Hindlimb muscle (tissue), 1 donor: ENCODE data around the gene NEDD4L. TPM values are rescaled to one million over a fixed set of nuclear protein-coding genes. Genes with fewer than 3 reads are reported as not detected.

Experiments
- DNase-seq: peaks from one replicate; pipeline ENCODE4 v3.0.0-alpha.2; 2013
- polyA plus RNA-seq: library from polyadenylated mRNA; unstranded; fragments of 120-200 nt; gene quantifications from one replicate; pipeline ENCODE4 v1.2.1, GENCODE V29; 2013; ENCODE audit not compliant: insufficient read length

NEDD4L gene
- polyA plus RNA-seq, 1 donor, result 45.4 TPM

DNA sequence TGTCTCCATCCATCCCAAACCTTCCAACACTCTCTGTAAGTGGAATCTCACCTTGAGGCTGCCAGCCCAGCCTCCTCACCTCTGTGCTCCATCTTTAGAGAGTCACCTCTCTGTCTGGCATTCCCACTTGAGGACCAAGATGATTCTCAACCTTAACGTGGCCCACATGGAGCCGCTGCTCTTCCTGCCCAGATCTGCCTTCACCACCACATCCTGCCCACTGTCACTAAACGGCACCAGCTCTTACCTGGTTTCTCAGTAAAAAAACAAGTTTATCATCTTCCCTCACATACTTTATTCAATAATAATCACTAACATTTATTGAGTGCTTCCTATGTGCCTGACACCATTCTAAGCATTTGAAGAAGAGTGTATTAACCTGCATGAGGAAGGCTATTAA is 80.4 kb downstream of the NEDD4L start:
- DNase-seq, result no peak

DNA sequence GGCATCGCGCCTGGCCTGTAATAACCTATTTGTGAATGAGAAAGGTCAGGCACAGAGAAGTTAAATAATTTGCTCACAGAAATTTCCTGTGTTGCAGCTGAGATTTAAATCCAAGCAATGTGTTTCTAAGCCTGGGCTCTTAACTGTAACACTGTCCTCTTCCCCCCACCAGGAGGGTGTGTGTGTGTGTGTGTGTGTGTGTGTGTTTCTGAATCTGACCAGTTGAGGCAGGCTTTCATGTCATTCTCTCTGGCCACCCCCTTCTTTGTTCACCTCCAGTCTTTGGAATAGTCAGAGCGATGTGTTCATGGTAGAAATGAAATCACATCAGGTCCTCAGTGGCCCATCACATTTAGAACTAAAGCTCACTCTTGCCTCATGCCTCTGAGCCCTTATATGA is 81.2 kb downstream of the NEDD4L start:
- no peak for DNase-seq

DNA sequence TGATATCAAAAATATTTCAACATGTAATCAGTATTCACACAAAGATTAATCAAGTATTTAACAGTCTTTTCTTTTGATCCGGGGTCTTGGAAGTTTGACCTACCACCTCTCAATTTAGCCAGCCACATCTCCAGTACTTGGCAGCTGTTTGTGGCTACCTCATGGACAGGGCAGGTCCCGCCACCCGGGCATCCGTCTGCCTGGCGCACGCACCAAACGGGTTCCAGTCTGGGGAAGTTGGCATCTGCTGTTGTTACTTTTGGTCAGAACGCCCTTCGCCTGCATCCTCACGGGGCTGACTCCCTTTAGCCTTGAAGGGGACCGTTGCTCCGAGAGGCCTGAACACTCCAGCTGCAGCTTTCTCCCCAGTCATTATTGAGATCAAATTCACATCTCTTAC is 81.7 kb downstream of the NEDD4L start:
- no peak for DNase-seq

DNA sequence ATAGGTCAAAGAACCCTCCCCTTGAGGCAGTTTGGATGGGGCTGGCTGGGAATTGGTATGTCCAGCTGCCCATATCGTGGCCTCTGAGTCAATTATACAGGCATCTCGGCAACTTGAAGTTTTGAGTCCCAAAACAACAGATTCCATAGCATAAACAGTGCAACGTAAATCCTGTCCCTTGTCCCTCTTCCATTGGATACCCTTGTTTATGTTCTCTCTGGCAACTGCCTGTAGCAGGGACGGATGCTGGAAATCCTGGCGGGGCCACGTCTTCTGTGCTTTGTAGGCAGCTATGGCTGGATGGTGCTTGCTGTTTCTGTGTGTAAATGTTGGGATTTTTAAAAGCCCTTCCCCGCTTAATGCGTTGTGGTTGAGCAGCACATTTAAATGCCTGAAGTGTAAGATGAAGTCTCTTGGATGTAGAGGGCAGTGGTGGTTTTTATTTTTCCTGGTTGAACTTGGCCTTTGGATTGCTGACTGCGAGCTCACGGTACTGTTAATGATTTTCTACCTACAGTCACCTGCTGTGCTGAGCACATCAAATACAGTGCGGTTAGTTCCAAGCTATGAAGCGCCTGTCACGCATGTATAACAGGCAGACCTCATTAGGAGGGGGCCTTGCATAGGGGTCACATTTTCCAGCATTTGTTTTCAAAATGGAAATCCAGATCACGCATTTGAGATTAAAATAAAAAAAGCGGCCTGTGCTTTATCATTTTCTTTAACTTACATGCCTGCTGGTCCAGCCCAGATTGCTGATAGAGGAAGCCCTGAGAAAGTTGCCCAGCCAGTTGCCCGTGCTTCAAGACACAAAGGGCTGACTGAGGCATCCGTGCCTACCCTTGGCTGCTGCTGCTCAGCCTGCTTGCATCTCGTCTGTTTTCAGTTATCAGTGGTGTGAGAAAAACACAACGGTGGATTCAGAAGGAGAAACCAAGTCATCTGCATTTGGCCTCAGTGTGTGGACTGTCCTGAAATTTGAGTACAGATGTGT is 84.7 kb downstream of the NEDD4L start:
- DNase-seq, result no peak

DNA sequence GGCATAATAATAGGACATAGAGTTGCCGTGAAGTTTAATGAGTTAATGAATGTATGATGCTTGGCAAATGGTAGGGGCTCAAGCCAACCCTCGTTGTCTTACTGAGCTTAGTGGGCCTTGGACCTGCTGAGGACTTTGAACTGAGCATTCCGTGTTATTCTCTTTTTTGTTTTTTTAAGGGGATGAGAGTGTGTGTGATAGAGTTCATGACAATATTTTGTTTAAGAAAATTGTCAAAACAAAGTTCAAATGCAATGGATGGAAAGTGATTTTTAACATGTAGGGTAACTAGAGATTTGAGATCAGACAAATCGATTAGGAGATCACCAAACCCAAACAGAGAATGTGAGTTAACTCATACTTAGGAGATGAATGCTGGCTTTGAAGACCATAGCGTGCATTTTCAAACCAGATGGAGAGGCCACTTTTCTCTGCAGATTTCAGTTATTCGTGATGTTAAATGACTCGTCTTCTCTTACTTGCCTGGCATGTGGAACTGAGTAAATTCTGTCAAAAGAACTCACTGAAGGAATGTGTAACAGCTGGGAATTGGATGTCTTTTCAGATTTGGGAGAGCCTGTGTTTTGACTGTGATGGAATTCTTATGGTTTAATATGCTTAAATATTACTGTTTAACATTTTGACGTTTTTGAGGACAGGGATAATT is 88.7 kb downstream of the NEDD4L start:
- DNase-seq, result no peak

DNA sequence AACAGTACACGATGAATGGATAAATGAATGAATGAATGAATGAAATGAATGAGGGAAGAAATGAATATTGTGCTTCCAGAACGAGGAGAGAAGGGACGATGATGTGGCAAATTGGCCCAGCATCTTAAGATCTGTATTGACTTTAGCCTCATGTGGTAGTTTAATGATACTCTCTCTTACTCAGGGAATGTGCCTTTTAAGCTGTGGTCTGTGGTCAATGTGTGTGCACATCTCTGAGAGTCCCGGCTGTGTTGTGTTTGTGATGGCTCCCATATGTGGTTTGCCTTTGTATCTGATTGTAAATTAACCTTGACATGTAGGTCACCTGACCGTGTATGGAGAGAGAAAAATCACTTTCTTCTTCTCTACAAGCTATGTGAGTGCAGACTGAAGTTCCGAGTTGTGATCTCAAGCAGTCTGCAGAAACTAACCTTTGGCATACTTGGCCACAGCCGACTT is 91.2 kb downstream of the NEDD4L start:
- DNase-seq, result no peak

DNA sequence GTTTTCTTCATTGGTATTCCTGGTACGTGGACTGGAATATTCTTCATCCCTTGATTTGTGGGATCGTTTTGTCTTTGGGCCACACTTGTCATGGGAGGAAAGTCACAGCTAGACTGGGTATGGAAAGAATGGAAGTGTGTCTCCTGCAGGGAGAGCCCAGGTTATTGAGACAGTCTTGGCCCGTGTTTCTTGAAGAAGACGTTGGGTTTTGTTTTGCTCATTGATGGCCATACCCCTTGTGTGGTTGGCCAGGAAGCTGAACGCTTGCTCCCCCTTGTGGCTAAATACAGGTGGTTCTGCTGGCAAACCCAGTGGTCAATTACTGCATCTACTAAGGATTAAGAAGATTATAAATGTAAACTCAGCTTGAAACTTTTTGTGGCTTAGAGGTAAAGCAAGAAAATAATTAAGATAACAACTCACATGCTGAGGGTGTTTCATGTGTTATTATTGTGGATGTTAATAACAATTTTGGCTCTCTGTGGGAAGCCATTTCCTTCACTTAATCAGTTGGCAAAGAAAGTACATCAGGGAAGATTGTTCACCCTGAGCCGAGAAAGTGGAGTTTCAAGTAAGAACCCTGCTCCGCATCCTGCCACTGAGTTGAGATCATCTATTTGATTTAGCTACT is 91.8 kb downstream of the NEDD4L start:
- DNase-seq, result peak; percentile 27

DNA sequence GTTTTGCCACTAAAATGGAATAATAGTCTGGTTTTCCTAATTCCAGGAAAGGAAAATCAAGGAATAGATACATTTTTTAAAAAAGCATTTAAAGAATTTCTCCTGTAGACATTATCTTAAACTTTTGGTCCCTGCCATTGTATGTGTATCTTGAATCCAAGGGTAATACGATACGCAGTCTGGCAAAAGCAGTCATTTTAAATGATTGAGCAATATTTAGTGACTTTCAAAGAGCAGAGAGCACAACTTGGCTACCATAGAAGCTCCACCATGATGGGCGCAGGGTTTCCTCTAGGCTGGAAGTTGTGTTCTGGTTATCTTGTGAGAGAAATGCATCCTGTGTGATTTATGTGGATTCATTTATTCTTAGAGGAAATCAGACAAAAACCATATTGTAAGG is 92.9 kb downstream of the NEDD4L start:
- no peak for DNase-seq

DNA sequence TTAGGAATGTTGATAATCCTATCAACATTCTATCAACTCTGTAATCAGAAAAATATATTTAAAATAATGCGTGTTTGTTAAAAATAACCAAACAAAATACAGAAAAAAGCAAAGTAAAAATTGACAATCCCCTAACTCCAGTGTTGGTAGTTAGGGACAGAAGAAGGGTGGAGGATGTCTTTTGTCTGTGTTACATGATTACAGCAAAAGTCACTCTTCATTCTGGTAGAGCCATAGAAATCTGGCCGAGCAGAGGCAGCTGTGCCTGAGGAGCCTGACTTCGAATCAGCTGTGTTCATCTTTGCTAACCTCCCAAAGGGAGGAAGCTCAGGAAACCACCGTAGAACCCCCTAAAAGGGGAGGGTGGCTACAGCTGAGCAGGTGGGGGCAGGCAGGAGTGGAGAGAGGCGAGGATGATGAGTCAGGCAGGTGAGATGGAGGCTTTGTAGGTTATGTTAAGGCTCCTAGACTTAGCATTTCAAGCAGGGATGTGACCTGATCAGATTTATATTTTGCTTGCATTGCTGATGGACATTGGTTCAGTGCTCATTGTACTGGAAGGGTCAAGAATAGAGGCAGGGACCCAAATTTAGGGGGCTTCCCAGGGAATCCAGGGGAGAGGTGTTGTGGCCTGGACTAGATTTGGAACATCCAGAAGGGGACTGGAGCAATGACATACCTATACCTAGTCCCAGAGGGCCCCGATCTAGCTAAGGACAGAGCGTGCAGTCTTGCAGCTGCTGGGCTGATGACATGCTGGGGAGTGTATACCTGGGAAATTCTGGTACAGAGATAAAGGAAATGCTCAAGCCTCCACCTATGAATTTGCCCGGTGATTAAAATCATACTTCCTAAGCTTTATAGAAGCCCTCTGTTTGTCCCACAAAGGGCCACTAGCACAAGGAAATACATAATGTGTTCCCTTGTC is 95.7 kb downstream of the NEDD4L start:
- DNase-seq, result no peak

DNA sequence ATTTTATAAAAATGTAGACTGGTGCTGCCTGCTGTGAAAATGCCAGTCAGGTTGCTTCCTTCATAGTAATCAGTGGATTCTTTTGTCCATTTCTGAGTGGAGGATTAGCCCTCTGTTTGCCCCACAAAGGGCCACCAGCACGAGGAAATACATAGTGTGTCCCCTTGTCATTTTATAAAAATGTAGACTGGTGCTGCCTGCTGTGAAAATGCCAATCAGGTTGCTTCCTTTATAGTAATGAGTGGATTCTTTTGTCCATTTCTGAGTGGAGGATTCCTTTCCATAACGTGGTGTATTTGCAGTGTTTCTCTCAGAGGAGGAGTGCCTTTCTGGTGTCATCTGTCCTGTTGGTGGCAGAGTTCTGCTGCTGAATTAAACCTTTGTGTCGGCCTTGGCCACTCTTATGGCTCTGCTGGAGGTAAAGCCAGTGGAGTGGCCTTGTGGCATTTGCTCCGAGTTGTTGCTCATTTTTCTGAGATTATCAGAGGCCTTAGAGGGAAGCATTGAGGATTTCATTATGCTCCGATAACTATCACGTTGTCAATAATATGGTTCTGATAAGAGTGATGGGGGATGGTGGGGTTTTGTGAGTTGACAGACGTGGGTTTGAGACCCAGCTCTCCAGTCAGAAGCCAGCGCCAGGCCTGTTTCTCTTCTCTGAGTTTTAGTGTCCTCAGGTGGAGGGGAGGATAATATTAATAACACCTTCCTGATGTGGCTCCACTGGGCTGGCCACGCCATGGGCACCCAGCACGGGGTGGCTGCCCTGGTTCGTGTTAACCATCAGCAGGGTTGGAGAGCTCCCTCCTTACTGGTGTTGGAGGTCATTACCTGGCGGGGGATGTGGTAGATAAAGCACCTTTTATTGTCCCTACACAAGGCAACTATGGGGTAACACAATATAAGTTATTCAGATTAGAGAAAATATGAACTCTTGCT is 96.6 kb downstream of the NEDD4L start:
- no peak for DNase-seq

DNA sequence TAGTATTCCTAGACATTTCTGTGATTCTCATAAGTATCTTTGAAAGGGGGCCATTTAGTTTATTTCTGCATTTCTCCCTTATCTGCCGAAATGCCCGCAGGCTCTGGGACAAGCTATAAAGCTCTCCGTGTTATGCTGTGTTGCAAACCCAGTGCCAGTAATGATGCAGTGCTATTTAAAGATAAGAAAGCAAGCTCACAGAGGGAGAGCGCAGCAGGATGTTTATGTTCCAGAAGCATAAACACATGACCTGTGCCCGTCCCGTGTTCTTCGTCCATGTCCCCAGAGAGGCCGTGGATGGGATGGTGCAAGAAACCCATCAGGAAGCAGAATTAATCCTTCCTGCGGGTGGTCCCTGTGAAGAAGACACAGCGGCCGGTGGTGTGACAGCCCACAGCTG is 99.4 kb downstream of the NEDD4L start:
- DNase-seq, result no peak

DNA sequence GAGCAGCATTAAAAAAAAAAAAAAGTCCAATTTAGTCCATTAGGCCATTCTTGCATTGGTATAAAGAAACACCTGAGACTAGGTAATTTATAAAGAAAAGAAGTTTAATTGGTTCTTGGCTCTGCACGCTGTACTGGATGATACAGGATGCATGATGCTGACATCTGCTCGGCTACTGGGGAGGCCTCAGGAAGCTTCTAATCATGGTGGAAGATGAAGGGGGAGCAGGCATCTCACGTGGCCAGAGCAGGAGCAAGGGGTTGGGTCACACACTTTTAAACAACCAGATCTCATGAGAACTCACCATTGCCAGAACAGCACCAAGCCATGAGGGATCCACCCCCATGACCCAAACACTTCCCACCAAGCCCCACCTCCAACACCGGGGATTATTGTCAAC is 100.1 kb downstream of the NEDD4L start:
- no peak for DNase-seq

DNA sequence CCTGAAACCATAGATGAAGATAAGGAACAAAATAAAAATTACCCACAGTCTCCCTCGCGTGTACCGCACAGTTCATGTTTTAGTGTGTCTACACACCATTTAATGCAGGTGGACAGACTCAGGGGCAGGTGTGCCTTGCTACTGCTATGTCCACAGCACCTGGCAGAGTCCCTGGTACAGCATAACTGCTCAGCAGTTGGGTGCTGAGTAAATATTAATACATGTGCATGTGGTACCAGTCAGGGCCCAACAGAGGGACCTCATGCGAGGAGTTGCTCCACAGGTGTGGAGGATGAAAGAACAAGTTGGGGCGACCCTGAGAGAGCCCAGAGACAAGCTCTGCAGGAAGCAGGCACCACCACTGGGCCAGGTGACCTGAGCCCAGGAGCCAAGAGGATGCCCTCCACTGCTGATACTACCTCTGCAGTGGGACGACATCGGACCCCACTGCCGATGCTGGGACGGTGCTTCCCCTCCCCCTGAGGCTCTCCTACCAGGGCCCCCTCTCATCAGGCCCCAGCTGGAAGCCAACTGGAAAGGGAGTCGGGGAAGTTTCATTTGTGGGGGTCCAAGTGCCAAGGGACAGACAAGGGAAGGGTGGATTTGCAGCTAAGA is 100.8 kb downstream of the NEDD4L start:
- no peak for DNase-seq

DNA sequence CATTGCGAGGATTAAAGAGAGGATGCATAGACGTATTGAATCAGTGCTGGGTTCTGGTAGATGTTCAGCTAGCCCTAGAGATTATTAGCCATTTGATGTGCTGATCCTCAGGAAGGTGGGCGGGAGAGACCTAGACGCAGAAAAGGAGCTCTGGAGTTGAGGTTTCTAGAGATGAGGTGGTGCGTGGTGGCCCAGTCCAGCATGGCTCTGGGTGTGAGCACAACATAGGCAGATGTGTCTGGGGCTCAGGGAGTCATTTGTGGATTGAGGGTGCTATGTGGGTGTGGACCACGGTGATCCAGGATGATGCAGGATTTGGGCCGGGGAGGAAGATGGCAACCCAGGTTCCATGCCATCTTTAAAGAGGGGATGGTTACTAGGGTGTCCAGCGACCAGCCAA is 102.1 kb downstream of the NEDD4L start:
- DNase-seq, result no peak

DNA sequence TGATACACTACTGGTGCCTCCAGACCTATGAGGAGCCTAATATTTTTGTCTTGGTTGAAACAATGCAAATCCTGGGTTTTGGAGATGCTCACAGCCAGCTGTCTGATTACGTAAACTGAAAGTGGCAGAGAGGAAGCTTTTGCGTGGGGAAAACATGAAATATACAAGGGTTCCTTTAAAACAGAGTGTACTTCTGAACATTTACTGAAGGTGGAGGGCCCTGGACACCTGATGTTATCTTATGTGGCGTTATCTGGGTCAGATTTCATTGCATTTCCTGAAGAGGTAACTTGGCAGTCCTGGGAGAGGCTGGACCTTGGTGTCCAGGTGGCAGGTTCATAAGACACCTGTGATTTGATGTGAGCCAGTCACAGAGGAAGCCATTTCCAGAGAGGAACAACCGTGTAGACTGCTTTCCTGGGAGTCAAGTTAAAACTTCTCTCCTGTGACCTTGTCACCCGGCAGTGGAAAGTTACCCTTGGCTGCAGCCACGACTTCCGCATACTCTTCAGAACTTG is 105.0 kb downstream of the NEDD4L start:
- DNase-seq, result no peak

DNA sequence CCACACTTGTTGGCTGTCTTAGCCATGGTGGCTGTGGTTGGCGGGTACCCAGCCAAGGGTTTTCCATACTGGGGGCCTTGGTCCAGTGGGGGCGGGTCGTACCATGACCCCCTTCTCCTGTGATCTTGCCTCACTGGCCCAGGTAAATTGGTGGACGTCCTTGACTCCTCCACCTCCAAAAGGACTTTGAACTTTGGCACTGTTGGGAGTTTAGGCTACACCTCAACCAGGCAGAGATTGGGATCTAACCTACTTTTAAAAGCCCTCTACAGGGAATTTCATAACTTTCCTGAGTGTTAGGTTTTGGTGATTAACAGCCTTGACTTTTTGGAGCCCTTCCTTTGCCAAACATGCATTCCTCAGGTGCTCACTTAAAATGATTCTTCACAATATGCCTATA is 106.7 kb downstream of the NEDD4L start:
- no peak for DNase-seq

DNA sequence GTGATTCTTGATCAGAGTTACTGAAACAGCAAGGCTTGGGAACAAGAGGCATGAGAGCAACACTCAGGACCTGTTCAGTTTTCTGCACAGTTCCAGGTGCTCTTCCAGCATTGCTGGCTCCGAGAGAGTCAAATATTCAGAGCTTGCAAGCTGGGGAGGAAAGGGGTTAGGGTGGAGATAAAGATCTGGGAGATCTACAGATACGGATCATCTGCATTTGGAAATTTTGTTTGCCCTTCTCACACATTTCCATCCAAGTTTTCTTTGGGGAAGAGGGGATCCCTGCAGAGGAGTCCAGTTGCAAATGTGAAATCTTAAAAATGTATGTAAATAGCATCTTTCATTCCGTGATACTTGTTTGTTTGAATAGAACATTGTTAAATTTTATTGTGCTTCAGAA is 108.2 kb downstream of the NEDD4L start:
- DNase-seq, result no peak

DNA sequence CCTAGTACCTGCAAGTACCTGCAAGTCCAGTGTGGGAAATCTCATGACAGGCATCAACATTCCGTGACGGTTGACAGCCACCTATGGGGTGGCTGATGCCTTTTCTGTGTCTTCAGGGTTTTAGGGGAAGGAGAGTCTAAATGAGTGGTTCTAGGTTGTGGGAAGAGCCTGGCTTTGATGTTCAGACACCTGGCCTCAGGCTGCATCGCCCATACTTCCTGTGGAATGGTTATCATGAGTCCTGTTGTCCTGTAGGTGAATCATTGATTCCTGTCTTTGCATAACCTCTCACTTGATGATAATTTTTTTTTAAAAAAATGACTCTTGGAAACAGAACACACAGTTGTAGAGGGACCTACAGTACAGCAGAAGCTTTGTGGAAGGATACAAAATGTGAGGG is 108.9 kb downstream of the NEDD4L start:
- no peak for DNase-seq

DNA sequence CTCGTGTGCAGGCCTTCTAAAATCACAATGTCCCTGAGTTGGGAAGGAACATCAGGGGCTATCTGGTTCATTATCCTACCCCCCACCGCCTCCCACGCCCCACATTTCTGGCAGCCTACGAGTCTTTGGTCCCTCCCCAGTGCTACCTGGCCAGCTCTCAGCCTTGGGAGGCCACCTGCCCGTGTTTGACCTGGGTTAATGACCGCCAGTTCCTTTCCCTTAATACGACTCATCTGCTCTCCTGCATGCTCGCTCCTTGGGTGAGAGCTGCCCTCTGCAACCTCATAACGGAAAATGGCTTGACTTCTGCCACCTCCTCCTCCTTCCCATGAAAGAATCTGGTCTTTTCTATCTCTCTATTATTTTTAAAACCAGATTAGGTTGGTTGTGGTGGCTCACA is 112.5 kb downstream of the NEDD4L start:
- no peak for DNase-seq

DNA sequence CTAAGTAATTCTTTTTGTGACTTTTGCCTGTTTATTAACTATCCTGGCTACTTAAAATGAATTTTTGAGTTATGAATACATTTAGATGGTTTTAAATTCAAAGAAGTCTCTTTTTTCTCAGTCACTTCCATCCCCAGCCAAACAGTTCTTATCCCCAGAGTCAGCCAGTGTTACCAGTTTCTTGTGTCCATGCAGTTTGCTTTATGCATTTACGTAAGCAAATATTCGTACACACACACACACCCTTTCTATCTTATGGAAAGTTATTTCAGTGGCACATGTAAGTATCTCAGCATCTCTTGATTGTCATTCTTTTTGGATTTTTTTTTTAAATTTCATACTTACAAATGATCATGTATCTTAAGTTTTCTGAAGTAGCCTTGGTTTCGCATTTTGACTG is 113.2 kb downstream of the NEDD4L start:
- no peak for DNase-seq
